HL-60 (cell line): ENCODE measurements around the gene SAE1.

ENCODE experiments used
- CTCF ChIP-seq: IDR thresholded peaks from one replicate; pipeline ENCODE4 v1.5.1; 2011; ENCODE audit warnings: low read length, control low read depth, inconsistent platforms; ENCODE audit not compliant: insufficient read depth
- POLR2AphosphoS5 ChIP-seq: IDR thresholded peaks from 2 replicates; pipeline ENCODE4 v1.6.1; 2012; ENCODE audit warnings: low read depth
- REST ChIP-seq: IDR thresholded peaks from 2 replicates; pipeline ENCODE4 v1.6.1; 2012; ENCODE audit warnings: low read depth; ENCODE audit not compliant: insufficient replicate concordance
- SPI1 ChIP-seq: IDR thresholded peaks from 2 replicates; pipeline ENCODE4 v1.6.1; 2012; ENCODE audit warnings: low read depth, mild to moderate bottlenecking, borderline replicate concordance

- TF ChIP-seq CTCF (no peak), REST (no peak), POLR2AphosphoS5 (no peak), SPI1 (no peak)
Observed at GRCh38 chr19:47257411-47258169, 127.0 kb downstream of the SAE1 start.
